Activated CD4-positive, alpha-beta T cell treated with anti-CD3 and anti-CD28 coated beads, Interleukin-10, Interleukin-2, amounts not matched to agents 100 ng/mL and 50 ng/mL, durations not matched to agents 16 hours and 8 hours (primary cell): Measurements from ENCODE around the gene SLC9A4.
A peak's percentile ranks its signal among the peaks of the same experiment; 100 is the strongest.

Source experiments
- DNase-seq: peaks from one replicate; pipeline ENCODE4 v3.0.0-alpha.2; 2020

SLC9A4 gene

GRCh38 chr2:102473020-102473419, at the start of gene SLC9A4:
SLC9A4 (plus strand) TSS chr2:102473226; CDS start chr2:102473760, 534 bp downstream.
- DNase-seq = peak; percentile 60

- DNase-seq = no peak
Measured at GRCh38 chr2:102423368-102423767, 49.7 kb upstream of the SLC9A4 start.

- peak; percentile 67 for DNase-seq
Measured at GRCh38 chr2:102424754-102425153, 48.3 kb upstream of the SLC9A4 start.

- no peak for DNase-seq
Measured at GRCh38 chr2:102425441-102426132, 47.4 kb upstream of the SLC9A4 start.

GRCh38 chr2:102427249-102427648, 45.8 kb upstream of the SLC9A4 start:
- DNase-seq = no peak

- DNase-seq = no peak
Measured at GRCh38 chr2:102428573-102428972, 44.5 kb upstream of the SLC9A4 start.

- no peak for DNase-seq
Measured at GRCh38 chr2:102432386-102432785, 40.6 kb upstream of the SLC9A4 start.

- DNase-seq = no peak
Measured at GRCh38 chr2:102433973-102434654, 38.9 kb upstream of the SLC9A4 start.

- no peak for DNase-seq
Measured at GRCh38 chr2:102434655-102435381, 38.2 kb upstream of the SLC9A4 start.

- peak; percentile 55 for DNase-seq
Measured at GRCh38 chr2:102435741-102436140, 37.3 kb upstream of the SLC9A4 start.

GRCh38 chr2:102436323-102436722, 36.7 kb upstream of the SLC9A4 start:
- DNase-seq = peak; percentile 59

- peak; percentile 49 for DNase-seq
Measured at GRCh38 chr2:102437122-102437521, 35.9 kb upstream of the SLC9A4 start.

- peak; percentile 53 for DNase-seq
Measured at GRCh38 chr2:102438111-102438510, 34.9 kb upstream of the SLC9A4 start.

- DNase-seq = peak; percentile 76
Measured at GRCh38 chr2:102438578-102438977, 34.4 kb upstream of the SLC9A4 start.

GRCh38 chr2:102439065-102439695, 33.8 kb upstream of the SLC9A4 start:
- DNase-seq = no peak

- peak; percentile 72 for DNase-seq
Measured at GRCh38 chr2:102442967-102443828, 29.8 kb upstream of the SLC9A4 start.

GRCh38 chr2:102444233-102444632, 28.8 kb upstream of the SLC9A4 start:
- DNase-seq = no peak

GRCh38 chr2:102446936-102447335, 26.1 kb upstream of the SLC9A4 start:
- no peak for DNase-seq

GRCh38 chr2:102449370-102449974, 23.6 kb upstream of the SLC9A4 start:
- DNase-seq = peak; percentile 72

- no peak for DNase-seq
Measured at GRCh38 chr2:102451968-102452367, 21.1 kb upstream of the SLC9A4 start.

GRCh38 chr2:102453501-102453900, 19.5 kb upstream of the SLC9A4 start:
- no peak for DNase-seq
